ENCODE results near the gene DSG4. TPM values are rescaled to one million over a fixed set of nuclear protein-coding genes. Genes with fewer than 3 reads are reported as not detected.

Gene DSG4
- total RNA-seq, 1 donor from 2014 or later: not detected

GRCh38 chr18:31426871-31427406, 50.4 kb downstream of the DSG4 start:
- H3K27me3 Mint-ChIP-seq (ENCODE audit: unreplicated experiment): peaks cover 15% of the 10 kb centered on the region
- H3K4me1 Mint-ChIP-seq (ENCODE audit: unreplicated experiment): no peaks in the 10 kb centered on the region
- H3K27ac Mint-ChIP-seq (ENCODE audit: unreplicated experiment): no peak overlapping the region
- no peaks in the 10 kb centered on the region for H3K36me3 Mint-ChIP-seq (ENCODE audit: unreplicated experiment)
- no peak for DNase-seq (ENCODE audit: extremely low spot score, unreplicated experiment)
- no peak overlapping the region for H3K4me3 Mint-ChIP-seq (ENCODE audit: unreplicated experiment)
- H3K9me3 Mint-ChIP-seq (ENCODE audit: unreplicated experiment): peaks cover 3% of the 10 kb centered on the region
- TF ChIP-seq CTCF (IDR thresholded peaks at IDR 0.05): no peak

GRCh38 chr18:31428211-31428610, 51.6 kb downstream of the DSG4 start:
- Mint-ChIP-seq H3K4me3 (ENCODE audit: unreplicated experiment) (no peak overlapping the region), H3K27me3 (ENCODE audit: unreplicated experiment) (peaks cover 15% of the 10 kb centered on the region), H3K27ac (ENCODE audit: unreplicated experiment) (no peak overlapping the region), H3K4me1 (ENCODE audit: unreplicated experiment) (no peaks in the 10 kb centered on the region), H3K9me3 (ENCODE audit: unreplicated experiment) (peaks cover 12% of the 10 kb centered on the region), H3K36me3 (ENCODE audit: unreplicated experiment) (no peaks in the 10 kb centered on the region)
- TF ChIP-seq CTCF (IDR thresholded peaks at IDR 0.05): no peak
- no peak for DNase-seq (ENCODE audit: extremely low spot score, unreplicated experiment)

GRCh38 chr18:31429623-31430022, 53.0 kb downstream of the DSG4 start:
- TF ChIP-seq CTCF (IDR thresholded peaks at IDR 0.05): no peak
- Mint-ChIP-seq H3K27me3 (ENCODE audit: unreplicated experiment) (peaks cover 14% of the 10 kb centered on the region), H3K36me3 (ENCODE audit: unreplicated experiment) (no peaks in the 10 kb centered on the region), H3K9me3 (ENCODE audit: unreplicated experiment) (peaks cover 12% of the 10 kb centered on the region), H3K27ac (ENCODE audit: unreplicated experiment) (no peak overlapping the region), H3K4me3 (ENCODE audit: unreplicated experiment) (no peak overlapping the region), H3K4me1 (ENCODE audit: unreplicated experiment) (no peaks in the 10 kb centered on the region)
- DNase-seq (ENCODE audit: extremely low spot score, unreplicated experiment): no peak

GRCh38 chr18:31430072-31430471, 53.5 kb downstream of the DSG4 start:
- DNase-seq (ENCODE audit: extremely low spot score, unreplicated experiment): no peak
- no peak overlapping the region for H3K27ac Mint-ChIP-seq (ENCODE audit: unreplicated experiment)
- no peaks in the 10 kb centered on the region for H3K36me3 Mint-ChIP-seq (ENCODE audit: unreplicated experiment)
- TF ChIP-seq CTCF (IDR thresholded peaks at IDR 0.05): no peak
- no peak overlapping the region for H3K4me3 Mint-ChIP-seq (ENCODE audit: unreplicated experiment)
- H3K9me3 Mint-ChIP-seq (ENCODE audit: unreplicated experiment): peaks cover 12% of the 10 kb centered on the region
- no peaks in the 10 kb centered on the region for H3K4me1 Mint-ChIP-seq (ENCODE audit: unreplicated experiment)
- peaks cover 15% of the 10 kb centered on the region for H3K27me3 Mint-ChIP-seq (ENCODE audit: unreplicated experiment)

- Mint-ChIP-seq H3K27me3 (ENCODE audit: unreplicated experiment) (peaks cover 19% of the 10 kb centered on the region), H3K9me3 (ENCODE audit: unreplicated experiment) (peaks cover 12% of the 10 kb centered on the region), H3K36me3 (ENCODE audit: unreplicated experiment) (no peaks in the 10 kb centered on the region), H3K4me1 (ENCODE audit: unreplicated experiment) (no peaks in the 10 kb centered on the region), H3K27ac (ENCODE audit: unreplicated experiment) (no peak overlapping the region), H3K4me3 (ENCODE audit: unreplicated experiment) (no peak overlapping the region)
- DNase-seq (ENCODE audit: extremely low spot score, unreplicated experiment): no peak
- no peak for TF ChIP-seq CTCF (IDR thresholded peaks at IDR 0.05)
These were observed 54.0 kb downstream of the DSG4 start for GRCh38 chr18:31430554-31430953.

Measured in osteocyte (in vitro differentiated cells).